GM12878 (cell line): Measurements from ENCODE around the gene INHA. TPM values are rescaled to one million over a fixed set of nuclear protein-coding genes. Genes with fewer than 3 reads are reported as not detected.

Experiments used
- ATAC-seq: fragments of 200-7000 bp; cut with Tn5 transposase; 3 replicates; pipeline ENCODE4 v1.9.1; 2020; ENCODE audit warnings: mild to moderate bottlenecking, moderate library complexity
- BruUV-seq: library from RNA; stranded (reverse); fragments of 400-500 nt; replicated peaks from 2 replicates; lab custom pipeline; 2021; lab: Mats Ljungman, UMichigan
- CTCF ChIA-PET: fragments of 300-600 bp; sonication (Branson Sonifier 250); formaldehyde crosslinking; extraction: SDS; loops from one replicate; lab custom pipeline; 2021; ENCODE audit warnings: inconsistent platforms; lab: Yijun Ruan, JAX
- POLR2A ChIA-PET: fragments of 350-600 bp; formaldehyde crosslinking; extraction: SDS; loops from one replicate; lab custom pipeline; 2021; ENCODE audit warnings: inconsistent platforms; lab: Charles Lee
- RAD21 ChIA-PET: fragments of 300-600 bp; sonication (Branson Sonifier 250); formaldehyde crosslinking; loops from one replicate; lab custom pipeline; 2023; ENCODE audit warnings: antibody characterized with exemption; ENCODE audit not compliant: unreplicated experiment; lab: Charles Lee
- SMC1A ChIA-PET: fragments of 300-600 bp; sonication (Branson Sonifier 250); formaldehyde crosslinking; loops from one replicate; lab custom pipeline; 2023; ENCODE audit not compliant: unreplicated experiment, uncharacterized antibody; lab: Charles Lee
- DNase-seq: peaks from one replicate; pipeline ENCODE4 v3.0.0-alpha.2; 2011; ENCODE audit warnings: low read depth, low spot score
- FAIRE-seq: peaks from 3 replicates; lab custom pipeline; 2011; peaks lifted over from hg19 to GRCh38; lab: Jason Lieb, UNC
- H2AFZ ChIP-seq: 2 replicates; pipeline ENCODE4 v1.6.0; 2011; ENCODE audit warnings: low read depth, low read length, control low read depth; ENCODE audit not compliant: control insufficient read depth
- H3K27ac ChIP-seq: 2 replicates; pipeline ENCODE4 v1.5.1; 2011; ENCODE audit warnings: control low read depth; ENCODE audit not compliant: control insufficient read depth, insufficient read depth
- H3K27me3 ChIP-seq, 2 experiments: replicated peaks in 1 of 2; 2 replicates each; pipeline versions ENCODE4 v1.6.0 to v1.6.1; 2011; ENCODE audit warnings: low read length in 1 of 2; ENCODE audit not compliant: control insufficient read depth in 2 of 2, insufficient read depth in 2 of 2
- H3K36me3 ChIP-seq, 2 experiments: 2 replicates each; pipeline ENCODE4 v1.5.1; 2011; ENCODE audit warnings: low read length in 1 of 2; ENCODE audit not compliant: control insufficient read depth in 2 of 2, insufficient read depth in 2 of 2
- H3K4me1 ChIP-seq: 2 replicates; pipeline ENCODE4 v1.6.1; 2011; ENCODE audit warnings: mild to moderate bottlenecking, low read length, moderate library complexity, mixed read lengths; ENCODE audit not compliant: control insufficient read depth, insufficient read depth
- H3K4me2 ChIP-seq: 2 replicates; pipeline ENCODE4 v1.6.0; 2011; ENCODE audit warnings: control low read depth; ENCODE audit not compliant: control insufficient read depth, insufficient read depth
- H3K4me3 ChIP-seq: fragments of 200-600 bp; sonication (generic); 2 replicates; pipeline ENCODE4 v1.5.1; 2016
- H3K79me2 ChIP-seq: 2 replicates; pipeline ENCODE4 v1.6.0; 2011; ENCODE audit warnings: low read length; ENCODE audit not compliant: control insufficient read depth, insufficient read depth
- H3K9ac ChIP-seq: 2 replicates; pipeline ENCODE4 v1.8.0; 2011; ENCODE audit warnings: low read length, control low read depth, mixed read lengths; ENCODE audit not compliant: control insufficient read depth, insufficient read depth
- H3K9me3 ChIP-seq: replicated peaks from 3 replicates; pipeline ENCODE4 v1.5.1; 2011; ENCODE audit warnings: mild to moderate bottlenecking, low read length; ENCODE audit not compliant: control insufficient read depth, insufficient read depth
- H4K20me1 ChIP-seq: 2 replicates; pipeline ENCODE4 v1.6.0; 2011; ENCODE audit not compliant: control insufficient read depth, insufficient read depth
- DPF2 ChIP-seq: fragments of 450-650 bp; IDR thresholded peaks from 2 replicates; pipeline ENCODE4 v1.6.1; 2017; ENCODE audit warnings: mild to moderate bottlenecking
- E2F4 ChIP-seq: IDR thresholded peaks from 2 replicates; pipeline ENCODE4 v1.6.1; 2012; ENCODE audit warnings: low read depth, low read length, improper control_type of control experiment
- NFIC ChIP-seq: IDR thresholded peaks from 2 replicates; pipeline ENCODE4 v1.6.1; 2012; ENCODE audit warnings: low read depth, mild to moderate bottlenecking, inconsistent platforms, low read length, moderate library complexity
- TCF7 ChIP-seq: IDR thresholded peaks from 2 replicates; pipeline ENCODE4 v1.6.1; 2014; ENCODE audit warnings: antibody characterized with exemption, borderline replicate concordance
- WGBS: methylation state at CpG from one replicate; pipeline ENCODE4 v1.1.6; 2016; ENCODE audit warnings: low lambda C conversion rate; ENCODE audit not compliant: insufficient replicate concordance, insufficient coverage; ENCODE audit errors: missing lambda C conversion rate; 5-methylcytosine and 5-hydroxymethylcytosine counted together
- in situ Hi-C: fragments of 300-500 bp; cut with MboI; formaldehyde crosslinking; loops from 9 replicates; pipeline ENCODE4 v1.14.3; 2018; ENCODE audit warnings: mixed read lengths
- intact Hi-C: fragments of 100-400 bp; cut with micrococcal nuclease; formaldehyde crosslinking; loops from one replicate; pipeline ENCODE4 v1.14.2; 2022; ENCODE audit not compliant: unreplicated experiment
- polyA plus RNA-seq, 11 experiments: library from polyadenylated mRNA; depleted of rRNA in 4 of 11; unstranded in 6 of 11; stranded (reverse) in 5 of 11; fragments of >200 nt; fragmentation: Nextera tagmentation in 4 of 11; fragmentation: Illumina TruSeq in 1 of 11; extraction: Ambion mirVana in 4 of 11; extraction: Trizol in 1 of 11; gene quantifications; 1 replicate in 1 of 11; 2 replicates in 10 of 11; pipeline versions ENCODE4 v1.2.1 to v1.2.3, GENCODE V29; 2011 to 2016; ENCODE audit warnings: inconsistent platforms in 2 of 11, missing spikeins in 2 of 11, low read depth in 1 of 11
- total RNA-seq, 4 experiments: library from RNA; depleted of rRNA in 3 of 4; stranded (reverse); fragments of >200 nt in 3 of 4; fragmentation: Illumina TruSeq in 1 of 4; extraction: Trizol in 1 of 4; gene quantifications; 2 replicates each; pipeline versions ENCODE4 v1.2.1 to v1.2.3, GENCODE V29; 2013 to 2021

INHA gene
- total and polyA plus RNA-seq, 10 of the 15 experiments (the other 5 are each of a cell fraction or from before 2014, with no cell fraction given): not detected

GRCh38 chr2:219571311-219572236, 536 bp upstream of the INHA start, which contains the start of gene OBSL1:
Gene OBSL1 (minus strand): TSS chr2:219571539. CDS start chr2:219571232, 307 bp downstream.
- intact Hi-C loops: no loop called here
- ChIA-PET CTCF (interaction anchor here (1.2 kb wide), 1 partner anchor 12 kb away, joined by 3 read pairs; no protein-coding TSS in a partner anchor), POLR2A (no interaction called here), RAD21 (no interaction called here), SMC1A (no interaction called here)
- H3K4me1 ChIP-seq: no peaks in the 10 kb centered on the region
- no peaks in the 10 kb centered on the region for H3K36me3 ChIP-seq
- peaks cover 2 to 5% of the 10 kb centered on the region in 2 experiments; a peak in 3 of 4 replicates for H3K27me3 ChIP-seq
- no peak within 1 kb of the TSS for H3K4me3 ChIP-seq
- no TSS peak for BruUV-seq
- no peak for TF ChIP-seq E2F4
- no peak for TF ChIP-seq DPF2
- H3K79me2 ChIP-seq: no peaks in the 10 kb centered on the region
- in situ Hi-C loops: no loop called here
- H2AFZ ChIP-seq: no peak within 1 kb of the TSS
- no peak for ATAC-seq
- H4K20me1 ChIP-seq: no peaks in the 10 kb centered on the region
- H3K27ac ChIP-seq: no peak within 1 kb of the TSS
- no peak for DNase-seq
- peak; percentile 65 for FAIRE-seq
- WGBS: 23% methylated on average over 17 of the region's 42 CpGs
- H3K4me2 ChIP-seq: no peak within 1 kb of the TSS
- no peak within 1 kb of the TSS for H3K9ac ChIP-seq
- H3K9me3 ChIP-seq: no peaks in the 10 kb centered on the region

GRCh38 chr2:219573166-219573565, 1.1 kb downstream of the INHA start:
- RAD21 ChIA-PET: no interaction called here
- Histone ChIP-seq H3K36me3 (no peaks in the 10 kb centered on the region), H3K4me1 (no peaks in the 10 kb centered on the region), H2AFZ (no peak overlapping the region), H3K4me2 (no peak overlapping the region), H3K9ac (no peak overlapping the region), H3K27ac (no peak overlapping the region), H3K27me3 (peaks cover 2 to 4% of the 10 kb centered on the region in 2 experiments; a peak in 3 of 4 replicates), H3K79me2 (no peaks in the 10 kb centered on the region), H3K9me3 (no peaks in the 10 kb centered on the region), H4K20me1 (no peaks in the 10 kb centered on the region), H3K4me3 (no peak overlapping the region)
- no TSS peak for BruUV-seq
- WGBS: 49% methylated on average over 5 of the region's 5 CpGs
- FAIRE-seq (no peak), DNase-seq (no peak), ATAC-seq (no peak)
- TF ChIP-seq NFIC: no peak
- no peak for TF ChIP-seq TCF7
- CTCF ChIA-PET: no interaction called here
- in situ Hi-C loops: no loop called here
- intact Hi-C loops: no loop called here
- SMC1A ChIA-PET: no interaction called here
- POLR2A ChIA-PET: no interaction called here
